Liver (tissue), 9 donors: Measurements from ENCODE around the gene SUSD5. TPM values are rescaled to one million over a fixed set of nuclear protein-coding genes. Genes with fewer than 3 reads are reported as not detected.

Experiments used
- DNase-seq: peaks from one replicate; pipeline ENCODE4 v3.0.0-alpha.2; 2017; ENCODE audit warnings: low spot score
- H3K27ac ChIP-seq, 2 donors: one replicate each; pipeline ENCODE4 v1.7.0; 2013; ENCODE audit warnings: inconsistent platforms in 2 of 2, low read length in 2 of 2, control low read depth in 1 of 2, low read depth in 1 of 2, mild to moderate bottlenecking in 1 of 2
- H3K27me3 ChIP-seq, 4 donors: one replicate each; pipeline versions ENCODE4 v1.6.1 to v1.7.0; 2013; ENCODE audit warnings: low read length in 3 of 4, inconsistent platforms in 1 of 4, mild to moderate bottlenecking in 1 of 4, moderate library complexity in 1 of 4; ENCODE audit not compliant: control insufficient read depth in 4 of 4, insufficient read depth in 4 of 4
- H3K36me3 ChIP-seq, 4 donors: one replicate each; pipeline versions ENCODE4 v1.6.1 to v1.7.0; 2013; ENCODE audit warnings: low read length in 3 of 4, mild to moderate bottlenecking in 3 of 4, low read depth in 1 of 4, moderate library complexity in 1 of 4; ENCODE audit not compliant: control insufficient read depth in 4 of 4, insufficient read depth in 3 of 4
- H3K4me1 ChIP-seq, 4 donors: one replicate each; pipeline versions ENCODE4 v1.6.1 to v1.7.0; 2013; ENCODE audit warnings: low read length in 3 of 4, mild to moderate bottlenecking in 3 of 4, moderate library complexity in 1 of 4; ENCODE audit not compliant: control insufficient read depth in 4 of 4, insufficient read depth in 4 of 4
- H3K4me3 ChIP-seq, 3 donors: one replicate each; pipeline versions ENCODE4 v1.6.1 to v1.7.0; 2013; ENCODE audit warnings: low read length in 3 of 3, control low read depth in 1 of 3, low read depth in 1 of 3, mild to moderate bottlenecking in 1 of 3
- H3K9ac ChIP-seq, 2 donors: one replicate each; pipeline ENCODE4 v1.7.0; 2013; ENCODE audit warnings: low read length in 2 of 2, mild to moderate bottlenecking in 2 of 2, moderate library complexity in 2 of 2, control low read depth in 1 of 2, low read depth in 1 of 2
- H3K9me3 ChIP-seq, 4 donors: one replicate each; pipeline versions ENCODE4 v1.6.1 to v1.7.0; 2013; ENCODE audit warnings: low read length in 3 of 4; ENCODE audit not compliant: control insufficient read depth in 4 of 4
- ATF3 ChIP-seq: IDR thresholded peaks from 2 replicates; pipeline ENCODE4 v1.6.1; 2016; ENCODE audit warnings: antibody characterized with exemption
- EGR1 ChIP-seq, 2 donors: IDR thresholded peaks; 2 replicates each; pipeline ENCODE4 v1.6.1; 2016 to 2018; ENCODE audit warnings: antibody characterized with exemption in 2 of 2, low read depth in 2 of 2
- FOXA1 ChIP-seq: IDR thresholded peaks from 2 replicates; pipeline ENCODE4 v1.6.1; 2016; ENCODE audit warnings: antibody characterized with exemption
- GABPA ChIP-seq, 2 donors: IDR thresholded peaks in 1 of 2; conservative IDR thresholded peaks in 1 of 2; 2 replicates each; pipeline ENCODE4 v1.6.1; 2016; ENCODE audit warnings: antibody characterized with exemption in 2 of 2, mild to moderate bottlenecking in 1 of 2, moderate library complexity in 1 of 2
- HNF4A ChIP-seq, 2 donors: conservative IDR thresholded peaks; 2 replicates each; pipeline ENCODE4 v1.6.1; 2016; ENCODE audit warnings: antibody characterized with exemption in 2 of 2, mild to moderate bottlenecking in 2 of 2
- HNF4G ChIP-seq: IDR thresholded peaks from 2 replicates; pipeline ENCODE4 v1.6.1; 2016; ENCODE audit warnings: antibody characterized with exemption
- JUND ChIP-seq, 2 donors: IDR thresholded peaks; 2 replicates each; pipeline ENCODE4 v1.6.1; 2016; ENCODE audit warnings: antibody characterized with exemption in 2 of 2
- MAX ChIP-seq: IDR thresholded peaks from 2 replicates; pipeline ENCODE4 v1.6.1; 2016; ENCODE audit warnings: antibody characterized with exemption
- NR2F2 ChIP-seq: IDR thresholded peaks from 2 replicates; pipeline ENCODE4 v1.6.1; 2016; ENCODE audit warnings: antibody characterized with exemption
- RAD21 ChIP-seq, 2 donors: IDR thresholded peaks; 2 replicates each; pipeline ENCODE4 v1.6.1; 2016; ENCODE audit warnings: antibody characterized with exemption in 2 of 2, mild to moderate bottlenecking in 2 of 2
- RXRA ChIP-seq, 2 donors: IDR thresholded peaks; 2 replicates each; pipeline ENCODE4 v1.6.1; 2017 to 2018; ENCODE audit warnings: antibody characterized with exemption in 2 of 2, mild to moderate bottlenecking in 1 of 2
- SP1 ChIP-seq: IDR thresholded peaks from 2 replicates; pipeline ENCODE4 v1.6.1; 2018; ENCODE audit warnings: antibody characterized with exemption, mild to moderate bottlenecking
- TAF1 ChIP-seq: conservative IDR thresholded peaks from 2 replicates; pipeline ENCODE4 v1.6.1; 2016; ENCODE audit warnings: antibody characterized with exemption, mild to moderate bottlenecking
- YY1 ChIP-seq: IDR thresholded peaks from 2 replicates; pipeline ENCODE4 v1.6.1; 2016; ENCODE audit warnings: antibody characterized with exemption, mild to moderate bottlenecking
- ZBTB33 ChIP-seq: IDR thresholded peaks from 2 replicates; pipeline ENCODE4 v1.6.1; 2016; ENCODE audit warnings: antibody characterized with exemption
- WGBS: extraction: QIAGEN DNeasy Blood & Tissue Kit; methylation state at CpG from one replicate; pipeline ENCODE4 v1.1.7; 2013; 5-methylcytosine and 5-hydroxymethylcytosine counted together
- polyA plus RNA-seq, 2 donors: library from polyadenylated mRNA; stranded (reverse) in 1 of 2; unstranded in 1 of 2; fragments of 200-250 nt in 1 of 2; fragments of >200 nt in 1 of 2; fragmentation: Nextera tagmentation in 1 of 2; extraction: Ambion mirVana in 1 of 2; gene quantifications; one replicate each; pipeline versions ENCODE4 v1.2.1 to v1.2.3, GENCODE V29; 2013 to 2015
- total RNA-seq, 2 donors: library from RNA; depleted of rRNA; stranded (reverse); fragments of >200 nt; gene quantifications; one replicate each; pipeline ENCODE4 v1.2.3, GENCODE V29; 2014
- donor health status: healthy.
- donor health status: healthy.
- donor health status: healthy.
- donor health status: healthy.
- donor health status: healthy.

The SUSD5 gene
- total and polyA plus RNA-seq, 4 donors: 0.08 to 0.21 (median 0.18) TPM

- Histone ChIP-seq H3K9me3 (no peaks in the 10 kb centered on the region), H3K9ac (no peak overlapping the region), H3K4me1 (no peaks in the 10 kb centered on the region), H3K36me3 (no peaks in the 10 kb centered on the region), H3K27ac (no peak overlapping the region), H3K27me3 (peaks cover 0 to 9% (median 2%) of the 10 kb centered on the region in 4 donors), H3K4me3 (no peak overlapping the region)
- DNase-seq: no peak
- WGBS: 84% methylated on average over 3 of the region's 3 CpGs
- TF ChIP-seq FOXA1: no peak
- TF ChIP-seq JUND (IDR thresholded peaks at IDR 0.05): no peak
These were observed 6.2 kb downstream of the SUSD5 start for GRCh38 chr3:33212406-33212805.

- DNase-seq: no peak
- no peak overlapping the region for H3K4me3 ChIP-seq
- 84% methylated on average over 1 of the region's 1 CpG for WGBS
- H3K9ac ChIP-seq: no peak overlapping the region
- no peaks in the 10 kb centered on the region for H3K4me1 ChIP-seq
- TF ChIP-seq YY1 (no peak), GABPA (IDR thresholded peaks at IDR 0.05 in 1 of 2, conservative IDR thresholded peaks at IDR 0.05 in 1 of 2) (no peak), ATF3 (no peak), SP1 (no peak), FOXA1 (no peak), JUND (IDR thresholded peaks at IDR 0.05) (no peak), EGR1 (IDR thresholded peaks at IDR 0.05; ENCODE audit: low read depth in 2 of 2) (no peak), HNF4A (conservative IDR thresholded peaks at IDR 0.05) (no peak), HNF4G (no peak), RXRA (IDR thresholded peaks at IDR 0.05) (no peak), NR2F2 (no peak), ZBTB33 (no peak), RAD21 (IDR thresholded peaks at IDR 0.05) (no peak)
- peaks cover 0 to 12% (median 1%) of the 10 kb centered on the region in 4 donors for H3K27me3 ChIP-seq
- H3K27ac ChIP-seq: no peak overlapping the region
- no peaks in the 10 kb centered on the region for H3K36me3 ChIP-seq
- H3K9me3 ChIP-seq: no peaks in the 10 kb centered on the region
These were observed 7.2 kb downstream of the SUSD5 start for GRCh38 chr3:33211444-33211843.

- TF ChIP-seq MAX (no peak), NR2F2 (no peak), TAF1 (no peak), JUND (IDR thresholded peaks at IDR 0.05) (no peak), HNF4A (conservative IDR thresholded peaks at IDR 0.05) (no peak), FOXA1 (no peak), SP1 (no peak)
- no peak for DNase-seq
- H3K9me3 ChIP-seq: no peaks in the 10 kb centered on the region
- H3K9ac ChIP-seq: no peak overlapping the region
- no peaks in the 10 kb centered on the region for H3K4me1 ChIP-seq
- H3K36me3 ChIP-seq: no peaks in the 10 kb centered on the region
- H3K27me3 ChIP-seq: peaks cover 0 to 10% (median 0%) of the 10 kb centered on the region in 4 donors
- no peak overlapping the region for H3K4me3 ChIP-seq
- no peak overlapping the region for H3K27ac ChIP-seq
These were observed 9.3 kb downstream of the SUSD5 start for GRCh38 chr3:33209357-33209756.
